ENCODE results near the gene OR4F6.

DNA sequence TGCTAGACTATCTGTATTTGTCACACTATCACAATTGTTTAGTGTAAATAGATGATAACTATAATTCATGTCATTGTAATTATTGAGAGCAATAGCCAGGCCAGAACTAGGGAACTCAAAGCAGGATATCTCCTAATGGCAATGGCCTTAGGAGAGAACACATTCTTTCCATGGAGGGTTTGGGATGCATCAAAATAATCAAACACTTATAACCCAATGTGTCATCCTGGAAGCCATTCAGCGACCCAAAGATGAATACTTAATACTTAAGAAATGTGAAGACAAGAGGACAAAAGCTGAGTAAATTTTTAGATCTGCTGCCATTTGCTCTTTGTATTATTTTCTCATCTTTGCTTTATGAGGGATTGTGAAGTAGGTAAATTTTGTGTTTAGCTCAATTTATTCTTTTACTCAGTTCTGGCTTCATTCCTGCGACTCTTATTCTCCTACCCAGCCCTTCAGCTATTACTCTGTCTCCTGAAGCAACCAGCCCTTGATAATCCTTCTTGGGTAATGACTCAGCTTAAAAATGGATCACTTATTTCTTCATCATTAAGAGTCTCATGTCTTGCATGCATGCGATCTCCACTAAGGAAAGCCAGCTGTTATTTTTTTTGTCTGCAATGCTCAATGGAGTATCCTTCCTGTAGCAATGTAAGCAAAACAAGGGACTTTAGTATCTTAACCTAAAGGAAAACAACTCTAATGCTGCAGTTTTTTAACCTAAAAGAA, 10.7 kb downstream of the OR4F6 start:
- TF ChIP-seq CTCF (IDR thresholded peaks at IDR 0.05; ENCODE audit: low read depth, low read length), result no peak
- TF ChIP-seq, protein P1, sequence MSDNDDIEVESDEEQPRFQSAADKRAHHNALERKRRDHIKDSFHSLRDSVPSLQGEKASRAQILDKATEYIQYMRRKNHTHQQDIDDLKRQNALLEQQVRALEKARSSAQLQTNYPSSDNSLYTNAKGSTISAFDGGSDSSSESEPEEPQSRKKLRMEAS (IDR thresholded peaks at IDR 0.05; ENCODE audit: low read depth, low read length), result no peak
- no peak for TF ChIP-seq POLR2A (IDR thresholded peaks at IDR 0.05; ENCODE audit: extremely low read depth, insufficient read length)
- no peak for TF ChIP-seq MYC (IDR thresholded peaks at IDR 0.05; ENCODE audit: low read depth, low read length)

All from NB4 (cell line).